Measurements from ENCODE around the gene TKT. TPM values are rescaled to one million over a fixed set of nuclear protein-coding genes. Genes with fewer than 3 reads are reported as not detected.
A peak's percentile ranks its signal among the peaks of the same experiment; 100 is the strongest.
"Not testable (repeated sequence)": the region's sequence is repeated elsewhere in the genome, so short reads cannot be mapped to it uniquely, and the experiment has no call there.

TKT gene
- total and polyA plus RNA-seq, 7 donors, result 10.5 to 51.9 (median 23.1) TPM

DNA sequence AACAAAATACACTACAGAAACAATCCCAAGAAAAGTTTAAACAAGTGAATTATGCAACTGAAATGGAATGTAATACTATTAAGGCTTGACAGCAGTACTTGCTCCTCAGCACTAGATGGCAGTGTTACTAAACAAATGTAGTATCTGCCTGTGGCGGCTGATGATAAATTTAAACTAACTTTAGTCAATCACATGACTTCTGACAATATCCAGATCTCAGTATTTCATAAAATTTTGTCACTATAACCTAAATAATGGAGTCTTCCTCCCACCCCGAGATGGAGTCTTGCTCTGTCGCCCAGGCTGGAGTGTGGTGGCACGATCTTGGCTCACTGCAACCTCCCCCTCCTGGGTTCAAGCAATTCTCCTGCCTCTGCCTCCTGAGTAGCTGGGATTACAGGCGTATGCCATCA is 43.8 kb upstream of the TKT start:
- 49 to 56% (median 55%) methylated on average over 5 of the region's 5 CpGs for WGBS, 3 donors
- TF ChIP-seq, protein P1, sequence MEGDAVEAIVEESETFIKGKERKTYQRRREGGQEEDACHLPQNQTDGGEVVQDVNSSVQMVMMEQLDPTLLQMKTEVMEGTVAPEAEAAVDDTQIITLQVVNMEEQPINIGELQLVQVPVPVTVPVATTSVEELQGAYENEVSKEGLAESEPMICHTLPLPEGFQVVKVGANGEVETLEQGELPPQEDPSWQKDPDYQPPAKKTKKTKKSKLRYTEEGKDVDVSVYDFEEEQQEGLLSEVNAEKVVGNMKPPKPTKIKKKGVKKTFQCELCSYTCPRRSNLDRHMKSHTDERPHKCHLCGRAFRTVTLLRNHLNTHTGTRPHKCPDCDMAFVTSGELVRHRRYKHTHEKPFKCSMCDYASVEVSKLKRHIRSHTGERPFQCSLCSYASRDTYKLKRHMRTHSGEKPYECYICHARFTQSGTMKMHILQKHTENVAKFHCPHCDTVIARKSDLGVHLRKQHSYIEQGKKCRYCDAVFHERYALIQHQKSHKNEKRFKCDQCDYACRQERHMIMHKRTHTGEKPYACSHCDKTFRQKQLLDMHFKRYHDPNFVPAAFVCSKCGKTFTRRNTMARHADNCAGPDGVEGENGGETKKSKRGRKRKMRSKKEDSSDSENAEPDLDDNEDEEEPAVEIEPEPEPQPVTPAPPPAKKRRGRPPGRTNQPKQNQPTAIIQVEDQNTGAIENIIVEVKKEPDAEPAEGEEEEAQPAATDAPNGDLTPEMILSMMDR (IDR thresholded peaks at IDR 0.05), result peak; percentile 87
- Histone ChIP-seq H3K27ac (peak overlapping the region; percentile 37), H3K36me3 (ENCODE audit: insufficient read depth in 1 of 2, low read depth in 1 of 2) (peaks cover 6 to 53% of the 10 kb centered on the region in 2 donors), H3K4me1 (peaks cover 21% of the 10 kb centered on the region)
- intact Hi-C loops (cut with DNase I), result loop anchor here (1.0 to 5.0 kb wide), 2 partner anchors 411 to 413 kb away; no protein-coding TSS in a partner anchor
- H3K9me3 ChIP-seq; H3K4me3 ChIP-seq; H3K27me3 ChIP-seq (ENCODE audit: insufficient read depth in 3 of 3, low read length in 2 of 3); DNase-seq: not testable (repeated sequence)
- ATAC-seq, result peak in 3 of 4 donors; percentile 44 to 64 (median 52)

DNA sequence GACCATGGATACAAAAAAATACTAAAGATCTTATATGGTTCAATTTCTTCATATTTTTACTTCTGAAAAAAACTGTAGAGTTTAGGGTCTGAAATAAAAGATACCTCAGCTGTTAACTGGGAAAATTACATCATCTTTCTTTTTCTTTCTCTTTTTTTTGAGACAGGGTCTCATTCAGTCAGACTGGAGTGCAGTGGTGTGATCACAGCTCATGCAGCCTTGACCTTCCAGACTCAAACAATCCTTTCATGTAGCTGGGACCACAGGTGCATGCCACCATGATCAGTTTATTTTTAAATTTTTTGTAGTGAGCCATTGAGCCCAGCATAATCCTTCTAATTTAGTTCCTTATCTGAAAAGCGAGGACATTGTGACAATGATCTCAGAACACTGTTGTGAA is 39.6 kb upstream of the TKT start:
- Histone ChIP-seq H3K27me3 (ENCODE audit: insufficient read depth in 3 of 3, low read length in 2 of 3) (no peaks in the 10 kb centered on the region), H3K36me3 (ENCODE audit: insufficient read depth in 1 of 2, low read depth in 1 of 2) (peaks cover 0 to 61% of the 10 kb centered on the region in 2 donors), H3K4me3 (no peak overlapping the region), H3K27ac (peak overlapping the region; percentile 57), H3K4me1 (peaks cover 22% of the 10 kb centered on the region), H3K9me3 (no peaks in the 10 kb centered on the region)
- TF ChIP-seq, protein P1 (IDR thresholded peaks at IDR 0.05), result no peak
- DNase-seq (no peak), ATAC-seq (no peak)
- intact Hi-C loops (cut with DNase I), result no loop called here
- 93 to 96% (median 95%) methylated on average over 1 of the region's 1 CpG for WGBS, 3 donors

DNA sequence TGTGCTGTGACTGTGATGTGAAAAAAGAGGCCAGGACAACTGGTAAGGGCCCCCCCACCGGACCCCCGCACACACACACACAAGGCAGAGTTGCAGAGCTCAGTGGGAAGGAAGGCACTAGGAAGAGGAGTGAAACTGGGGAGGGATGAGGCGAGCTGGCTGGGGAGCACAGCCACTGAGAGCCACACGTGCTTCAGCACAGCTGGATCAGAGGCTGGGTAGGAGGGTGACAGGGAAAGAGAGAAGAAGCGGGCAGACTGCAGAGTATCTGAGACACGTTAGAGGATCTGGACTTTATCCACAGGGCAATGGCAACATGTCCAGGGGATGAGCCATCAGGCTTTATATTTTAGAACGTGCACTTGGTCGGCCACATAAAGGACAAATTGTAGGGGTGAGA is 38.0 kb upstream of the TKT start:
- H3K27ac ChIP-seq, result no peak overlapping the region
- TF ChIP-seq, protein P1 (IDR thresholded peaks at IDR 0.05), result no peak
- intact Hi-C loops (cut with DNase I), result no loop called here
- H3K36me3 ChIP-seq (ENCODE audit: insufficient read depth in 1 of 2, low read depth in 1 of 2), result peaks cover 0 to 72% of the 10 kb centered on the region in 2 donors
- H3K4me1 ChIP-seq, result peaks cover 22% of the 10 kb centered on the region
- ATAC-seq, result no peak
- H3K9me3 ChIP-seq, result no peaks in the 10 kb centered on the region
- no peak for DNase-seq
- H3K27me3 ChIP-seq (ENCODE audit: insufficient read depth in 3 of 3, low read length in 2 of 3), result no peaks in the 10 kb centered on the region
- no peak overlapping the region for H3K4me3 ChIP-seq
- 77 to 89% (median 89%) methylated on average over 8 of the region's 8 CpGs for WGBS, 3 donors

DNA sequence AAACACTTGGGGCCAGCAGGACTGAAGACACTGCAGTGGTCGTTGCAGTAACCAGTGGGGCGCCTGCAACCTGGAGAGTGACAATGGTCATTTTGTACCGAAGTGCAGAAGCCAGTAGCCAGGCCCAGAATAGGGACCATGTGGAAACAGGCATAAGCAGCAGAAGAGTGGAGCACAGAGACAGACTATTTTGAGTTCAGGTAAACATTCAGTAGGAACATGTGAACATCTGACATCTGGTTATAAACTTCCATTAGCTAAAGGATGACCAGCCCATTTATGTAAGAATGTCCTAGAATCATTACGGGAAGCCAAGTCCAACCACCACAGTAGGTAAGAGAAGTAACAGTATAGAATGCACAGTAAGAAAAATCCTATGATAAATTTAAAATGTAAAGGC is 32.4 kb upstream of the TKT start:
- ATAC-seq (no peak), DNase-seq (no peak)
- H3K36me3 ChIP-seq (ENCODE audit: insufficient read depth in 1 of 2, low read depth in 1 of 2), result peaks cover 0 to 99% of the 10 kb centered on the region in 2 donors
- no peak overlapping the region for H3K27ac ChIP-seq
- no peaks in the 10 kb centered on the region for H3K4me1 ChIP-seq
- intact Hi-C loops (cut with DNase I), result no loop called here
- no peak overlapping the region for H3K4me3 ChIP-seq
- no peaks in the 10 kb centered on the region for H3K27me3 ChIP-seq (ENCODE audit: insufficient read depth in 3 of 3, low read length in 2 of 3)
- no peaks in the 10 kb centered on the region for H3K9me3 ChIP-seq
- WGBS, 3 donors, result 70 to 80% (median 79%) methylated on average over 4 of the region's 4 CpGs
- TF ChIP-seq, protein P1 (IDR thresholded peaks at IDR 0.05), result no peak

DNA sequence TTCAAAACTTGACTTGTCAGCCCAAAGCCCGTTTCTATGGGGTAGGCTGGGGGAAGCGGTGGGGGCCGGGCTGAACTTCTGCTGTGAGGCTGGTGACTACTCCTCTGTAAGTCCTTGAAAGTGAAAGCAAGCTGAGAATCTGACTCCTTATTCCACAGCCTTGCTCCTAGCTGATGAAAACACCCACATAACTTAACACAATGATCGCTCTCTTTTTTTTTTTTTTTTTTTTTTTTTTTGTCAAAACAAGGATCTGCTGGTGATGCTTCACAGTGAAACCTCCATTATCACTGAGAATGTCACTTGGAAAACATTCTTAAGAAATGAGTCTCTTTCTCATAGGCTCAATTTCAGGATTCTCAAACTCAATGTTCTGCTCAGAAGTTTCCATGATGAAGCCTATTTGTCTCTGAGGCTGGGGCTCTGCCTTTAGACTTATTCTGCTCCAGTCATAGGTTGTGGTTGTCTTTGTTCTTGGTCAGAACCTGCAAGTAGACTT is 31.4 kb upstream of the TKT start:
- Histone ChIP-seq H3K4me3 (no peak overlapping the region), H3K9me3 (no peaks in the 10 kb centered on the region), H3K36me3 (ENCODE audit: insufficient read depth in 1 of 2, low read depth in 1 of 2) (peaks cover 0 to 99% of the 10 kb centered on the region in 2 donors), H3K27ac (no peak overlapping the region), H3K4me1 (no peaks in the 10 kb centered on the region), H3K27me3 (ENCODE audit: insufficient read depth in 3 of 3, low read length in 2 of 3) (no peaks in the 10 kb centered on the region)
- ATAC-seq (no peak), DNase-seq (no peak)
- TF ChIP-seq, protein P1 (IDR thresholded peaks at IDR 0.05), result no peak
- intact Hi-C loops (cut with DNase I), result no loop called here
- WGBS, 3 donors, result 80 to 82% (median 81%) methylated on average over 4 of the region's 4 CpGs
